Right atrium auricular region (tissue), 2 donors: Measurements from ENCODE around the gene KIRREL3. TPM values are rescaled to one million over a fixed set of nuclear protein-coding genes. Genes with fewer than 3 reads are reported as not detected.

ENCODE experiments used
- DNase-seq: peaks from one replicate; pipeline ENCODE4 v3.0.0-alpha.2; 2019; ENCODE audit warnings: low spot score
- H3K27ac ChIP-seq, 2 donors: fragments of 200-600 bp; sonication (generic); 1 replicate in 1 of 2; 2 replicates in 1 of 2; pipeline ENCODE4 v1.5.1; 2016 to 2019
- H3K27me3 ChIP-seq, 2 donors: fragments of 200-600 bp; sonication (generic); one replicate each; pipeline versions ENCODE4 v1.5.1 to v1.6.0; 2017 to 2019
- H3K36me3 ChIP-seq: fragments of 200-600 bp; sonication (generic); one replicate; pipeline ENCODE4 v1.5.1; 2016
- H3K4me1 ChIP-seq, 2 donors: fragments of 200-600 bp; sonication (generic); one replicate each; pipeline versions ENCODE4 v1.5.1 to v1.6.0; 2017 to 2019
- H3K4me3 ChIP-seq, 2 donors: fragments of 200-600 bp; sonication (generic); 1 replicate in 1 of 2; 2 replicates in 1 of 2; pipeline ENCODE4 v1.5.1; 2017 to 2019; ENCODE audit warnings: mild to moderate bottlenecking in 1 of 2, moderate library complexity in 1 of 2
- H3K9me3 ChIP-seq, 2 donors: fragments of 200-600 bp; sonication (generic); one replicate each; pipeline ENCODE4 v1.5.1; 2019
- total RNA-seq, 2 donors: library from RNA; depleted of rRNA; stranded (reverse); fragments of >200 nt; gene quantifications; one replicate each; pipeline ENCODE4 v1.1.0, GENCODE V29; 2016
- TF ChIP-seq, protein P1 (sequence below), 2 donors: fragments of 200-600 bp; sonication (generic); IDR thresholded peaks; one replicate each; pipeline ENCODE4 v1.5.1; 2019; ENCODE audit warnings: antibody characterized with exemption in 2 of 2

KIRREL3 gene
- total RNA-seq, 2 donors from 2014 or later, result 0.51 to 0.74 TPM

- H3K4me3 ChIP-seq, result no peak overlapping the region
- H3K27me3 ChIP-seq, result no peaks in the 10 kb centered on the region
- no peaks in the 10 kb centered on the region for H3K36me3 ChIP-seq
- peak overlapping the region; percentile 89 to 96 for H3K27ac ChIP-seq
- no peak for DNase-seq
- peaks cover 0 to 66% of the 10 kb centered on the region in 2 donors for H3K4me1 ChIP-seq
- TF ChIP-seq, protein P1, sequence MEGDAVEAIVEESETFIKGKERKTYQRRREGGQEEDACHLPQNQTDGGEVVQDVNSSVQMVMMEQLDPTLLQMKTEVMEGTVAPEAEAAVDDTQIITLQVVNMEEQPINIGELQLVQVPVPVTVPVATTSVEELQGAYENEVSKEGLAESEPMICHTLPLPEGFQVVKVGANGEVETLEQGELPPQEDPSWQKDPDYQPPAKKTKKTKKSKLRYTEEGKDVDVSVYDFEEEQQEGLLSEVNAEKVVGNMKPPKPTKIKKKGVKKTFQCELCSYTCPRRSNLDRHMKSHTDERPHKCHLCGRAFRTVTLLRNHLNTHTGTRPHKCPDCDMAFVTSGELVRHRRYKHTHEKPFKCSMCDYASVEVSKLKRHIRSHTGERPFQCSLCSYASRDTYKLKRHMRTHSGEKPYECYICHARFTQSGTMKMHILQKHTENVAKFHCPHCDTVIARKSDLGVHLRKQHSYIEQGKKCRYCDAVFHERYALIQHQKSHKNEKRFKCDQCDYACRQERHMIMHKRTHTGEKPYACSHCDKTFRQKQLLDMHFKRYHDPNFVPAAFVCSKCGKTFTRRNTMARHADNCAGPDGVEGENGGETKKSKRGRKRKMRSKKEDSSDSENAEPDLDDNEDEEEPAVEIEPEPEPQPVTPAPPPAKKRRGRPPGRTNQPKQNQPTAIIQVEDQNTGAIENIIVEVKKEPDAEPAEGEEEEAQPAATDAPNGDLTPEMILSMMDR (IDR thresholded peaks at IDR 0.05), result no peak
- no peaks in the 10 kb centered on the region for H3K9me3 ChIP-seq
Measured at GRCh38 chr11:126432525-126432924, 568.0 kb downstream of the KIRREL3 start.

DNA sequence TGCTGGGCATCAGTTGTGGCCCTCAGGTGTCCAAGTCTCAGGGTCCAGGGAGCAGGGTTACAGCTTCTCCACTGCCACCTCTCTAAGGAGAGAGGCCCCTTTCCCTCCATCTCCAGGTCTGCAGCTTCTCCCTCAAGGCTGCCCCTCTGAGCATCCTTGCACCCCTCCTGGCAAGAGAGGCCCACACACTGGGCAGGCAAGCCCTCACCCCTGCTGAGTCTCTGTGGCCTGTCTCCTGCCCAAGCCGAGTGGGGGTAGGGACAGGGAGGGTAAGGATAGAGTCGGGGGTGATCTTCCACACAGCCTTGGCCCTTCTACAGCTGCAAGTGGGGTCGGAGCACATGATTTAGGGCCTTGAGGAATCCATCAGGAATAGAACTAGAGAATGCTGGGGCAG lies 568.5 kb downstream of the KIRREL3 start:
- H3K27ac ChIP-seq, result peak overlapping the region; percentile 89 to 96
- H3K27me3 ChIP-seq, result no peaks in the 10 kb centered on the region
- TF ChIP-seq, protein P1 (IDR thresholded peaks at IDR 0.05), result no peak
- H3K4me1 ChIP-seq, result peaks cover 0 to 71% of the 10 kb centered on the region in 2 donors
- no peak for DNase-seq
- H3K9me3 ChIP-seq, result no peaks in the 10 kb centered on the region
- H3K36me3 ChIP-seq, result no peaks in the 10 kb centered on the region
- H3K4me3 ChIP-seq, result no peak overlapping the region

GRCh38 chr11:126431401-126432064 lies 569.0 kb downstream of the KIRREL3 start:
- Histone ChIP-seq H3K9me3 (no peaks in the 10 kb centered on the region), H3K4me3 (no peak overlapping the region), H3K36me3 (no peaks in the 10 kb centered on the region), H3K4me1 (peaks cover 0 to 73% of the 10 kb centered on the region in 2 donors), H3K27ac (peak overlapping the region; percentile 89 to 96), H3K27me3 (no peaks in the 10 kb centered on the region)
- TF ChIP-seq, protein P1 (IDR thresholded peaks at IDR 0.05), result no peak
- DNase-seq, result peak; percentile 93

DNA sequence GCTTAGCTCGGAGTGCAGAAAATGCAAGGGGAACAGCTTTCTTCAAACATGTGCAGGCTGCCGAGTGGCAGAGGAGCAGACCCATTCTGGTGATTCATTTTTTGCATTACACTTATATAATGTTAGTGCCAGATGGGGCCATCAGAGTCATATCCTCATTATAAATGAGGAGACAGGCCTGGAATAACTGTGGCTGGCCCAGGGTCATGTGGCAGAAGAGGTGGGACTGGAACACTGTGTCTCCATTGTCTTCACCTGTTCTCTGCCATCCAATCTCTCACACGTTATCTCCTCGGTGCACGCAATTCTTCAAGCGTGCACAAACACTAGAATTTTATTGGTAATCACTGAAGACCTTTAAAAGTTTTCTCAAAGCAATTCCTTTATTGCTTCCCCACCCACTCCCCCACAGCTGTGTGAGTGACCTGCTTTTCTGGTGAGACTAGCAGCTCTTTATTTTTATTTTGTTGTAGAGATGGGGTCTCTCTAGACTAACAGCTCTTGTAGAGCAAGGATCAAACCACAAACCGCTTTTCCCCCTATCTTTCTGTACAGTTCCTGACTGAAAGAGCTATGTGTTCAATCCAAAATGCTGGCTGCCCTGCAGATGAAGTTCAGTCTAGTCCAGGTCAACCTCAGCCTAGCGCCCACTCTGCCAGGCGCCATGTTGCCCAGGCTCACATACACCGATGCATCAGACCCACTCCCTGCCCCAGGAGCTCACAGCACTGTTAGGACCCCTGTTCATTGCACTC lies 569.8 kb downstream of the KIRREL3 start:
- peaks cover 0 to 69% of the 10 kb centered on the region in 2 donors for H3K4me1 ChIP-seq

GRCh38 chr11:126426820-126427749 lies 573.5 kb downstream of the KIRREL3 start:
- TF ChIP-seq, protein P1 (IDR thresholded peaks at IDR 0.05), result no peak
- peaks cover 0 to 63% of the 10 kb centered on the region in 2 donors for H3K4me1 ChIP-seq
- DNase-seq, result no peak
- no peaks in the 10 kb centered on the region for H3K36me3 ChIP-seq
- peak overlapping the region; percentile 74 to 81 for H3K27ac ChIP-seq
- H3K27me3 ChIP-seq, result no peaks in the 10 kb centered on the region
- H3K9me3 ChIP-seq, result no peaks in the 10 kb centered on the region
- H3K4me3 ChIP-seq, result no peak overlapping the region

More for the DNA sequence above, 569.8 kb downstream of the KIRREL3 start:
- H3K27ac ChIP-seq, result peak overlapping the region; percentile 89 to 96
- TF ChIP-seq, protein P1 (IDR thresholded peaks at IDR 0.05), result no peak
- no peaks in the 10 kb centered on the region for H3K27me3 ChIP-seq
- no peak for DNase-seq
- no peaks in the 10 kb centered on the region for H3K9me3 ChIP-seq
- H3K36me3 ChIP-seq, result no peaks in the 10 kb centered on the region
- H3K4me3 ChIP-seq, result no peak overlapping the region
